ENCODE results near the gene ULK2.
"Not testable (repeated sequence)": the region's sequence is repeated elsewhere in the genome, so short reads cannot be mapped to it uniquely, and the experiment has no call there.

Gene ULK2

GRCh38 chr17:19763991-19764390 lies 103.7 kb downstream of the ULK2 start:
- H3K9me3 ChIP-seq (ENCODE audit: insufficient read depth, low read depth, low read length); H3K79me1 ChIP-seq (ENCODE audit: low read length); H3K14ac ChIP-seq (ENCODE audit: low read length); H3K4me1 ChIP-seq (ENCODE audit: control insufficient read depth in 1 of 2, insufficient read depth in 2 of 2, low read length in 2 of 2); H4K12ac ChIP-seq (ENCODE audit: low read depth, low read length); H2BK120ac ChIP-seq (ENCODE audit: insufficient read depth, low read length, poor library complexity); H2BK12ac ChIP-seq (ENCODE audit: low read length); H3K4me3 ChIP-seq (ENCODE audit: low read depth, low read length); H2BK5ac ChIP-seq (ENCODE audit: low read depth, low read length, poor library complexity); H3K9ac ChIP-seq (ENCODE audit: low read length); H3K36me3 ChIP-seq (ENCODE audit: control insufficient read depth in 1 of 2, insufficient read depth in 2 of 2, low read length in 2 of 2); H4K91ac ChIP-seq (ENCODE audit: low read depth, low read length); H3K18ac ChIP-seq (ENCODE audit: low read length); H3K27ac ChIP-seq (ENCODE audit: low read depth, low read length); H3K27me3 ChIP-seq (ENCODE audit: insufficient read depth, low read length); DNase-seq; H4K8ac ChIP-seq (ENCODE audit: low read depth, low read length); H2AK5ac ChIP-seq (ENCODE audit: low read length); H2AFZ ChIP-seq (ENCODE audit: insufficient read depth, low read length, poor library complexity); H3K4ac ChIP-seq (ENCODE audit: low read depth, low read length); H3K79me2 ChIP-seq (ENCODE audit: control insufficient read depth, insufficient read depth, low read length, poor library complexity); H3K4me2 ChIP-seq (ENCODE audit: low read length); H3K23ac ChIP-seq (ENCODE audit: low read length): not testable (repeated sequence)
- WGBS (ENCODE audit: extremely low coverage, insufficient coverage, insufficient read length), result no CpG with 5 or more reads among the region's 6 CpGs

- no peak overlapping the region for H3K4me3 ChIP-seq (ENCODE audit: low read depth, low read length)
- H3K9ac ChIP-seq (ENCODE audit: low read length), result peak overlapping the region; percentile 28
- no peak overlapping the region for H2BK120ac ChIP-seq (ENCODE audit: insufficient read depth, low read length, poor library complexity)
- no peak overlapping the region for H3K4ac ChIP-seq (ENCODE audit: low read depth, low read length)
- H4K8ac ChIP-seq (ENCODE audit: low read depth, low read length), result no peak overlapping the region
- no peak overlapping the region for H4K91ac ChIP-seq (ENCODE audit: low read depth, low read length)
- no peak overlapping the region for H2AFZ ChIP-seq (ENCODE audit: insufficient read depth, low read length, poor library complexity)
- H3K36me3 ChIP-seq (ENCODE audit: control insufficient read depth in 1 of 2, insufficient read depth in 2 of 2, low read length in 2 of 2), result no peaks in the 10 kb centered on the region
- no peak overlapping the region for H3K27ac ChIP-seq (ENCODE audit: low read depth, low read length)
- WGBS (ENCODE audit: extremely low coverage, insufficient coverage, insufficient read length), result no CpG with 5 or more reads among the region's 2 CpGs
- no peak overlapping the region for H3K14ac ChIP-seq (ENCODE audit: low read length)
- no peak overlapping the region for H2AK5ac ChIP-seq (ENCODE audit: low read length)
- H3K79me2 ChIP-seq (ENCODE audit: control insufficient read depth, insufficient read depth, low read length, poor library complexity), result no peaks in the 10 kb centered on the region
- H3K23ac ChIP-seq (ENCODE audit: low read length), result no peak overlapping the region
- H3K27me3 ChIP-seq (ENCODE audit: insufficient read depth, low read length), result no peaks in the 10 kb centered on the region
- no peak overlapping the region for H3K18ac ChIP-seq (ENCODE audit: low read length)
- no peak for DNase-seq
- H4K12ac ChIP-seq (ENCODE audit: low read depth, low read length), result no peak overlapping the region
- H3K4me2 ChIP-seq (ENCODE audit: low read length), result no peak overlapping the region
- H3K9me3 ChIP-seq (ENCODE audit: insufficient read depth, low read depth, low read length), result no peaks in the 10 kb centered on the region
- no peak overlapping the region for H2BK12ac ChIP-seq (ENCODE audit: low read length)
- H2BK5ac ChIP-seq (ENCODE audit: low read depth, low read length, poor library complexity), result no peak overlapping the region
- no peaks in the 10 kb centered on the region for H3K79me1 ChIP-seq (ENCODE audit: low read length)
- H3K4me1 ChIP-seq (ENCODE audit: control insufficient read depth in 1 of 2, insufficient read depth in 2 of 2, low read length in 2 of 2), result no peaks in the 10 kb centered on the region
Measured at GRCh38 chr17:19763416-19763815, 104.3 kb downstream of the ULK2 start.

GRCh38 chr17:19762515-19762961 lies 105.2 kb downstream of the ULK2 start:
- H3K36me3 ChIP-seq (ENCODE audit: control insufficient read depth in 1 of 2, insufficient read depth in 2 of 2, low read length in 2 of 2), result no peaks in the 10 kb centered on the region
- no peak overlapping the region for H3K18ac ChIP-seq (ENCODE audit: low read length)
- no peak overlapping the region for H3K4me2 ChIP-seq (ENCODE audit: low read length)
- no peak overlapping the region for H2AFZ ChIP-seq (ENCODE audit: insufficient read depth, low read length, poor library complexity)
- H3K9me3 ChIP-seq (ENCODE audit: insufficient read depth, low read depth, low read length), result no peaks in the 10 kb centered on the region
- H3K4me1 ChIP-seq (ENCODE audit: control insufficient read depth in 1 of 2, insufficient read depth in 2 of 2, low read length in 2 of 2), result no peaks in the 10 kb centered on the region
- H2BK120ac ChIP-seq (ENCODE audit: insufficient read depth, low read length, poor library complexity), result no peak overlapping the region
- no peak overlapping the region for H2AK5ac ChIP-seq (ENCODE audit: low read length)
- H3K4ac ChIP-seq (ENCODE audit: low read depth, low read length), result no peak overlapping the region
- no CpG with 5 or more reads among the region's 15 CpGs for WGBS (ENCODE audit: extremely low coverage, insufficient coverage, insufficient read length)
- no peak overlapping the region for H3K9ac ChIP-seq (ENCODE audit: low read length)
- no peak overlapping the region for H2BK12ac ChIP-seq (ENCODE audit: low read length)
- no peak overlapping the region for H3K14ac ChIP-seq (ENCODE audit: low read length)
- no peak overlapping the region for H3K4me3 ChIP-seq (ENCODE audit: low read depth, low read length)
- no peaks in the 10 kb centered on the region for H3K79me2 ChIP-seq (ENCODE audit: control insufficient read depth, insufficient read depth, low read length, poor library complexity)
- H3K23ac ChIP-seq (ENCODE audit: low read length), result no peak overlapping the region
- H4K91ac ChIP-seq (ENCODE audit: low read depth, low read length), result no peak overlapping the region
- H4K12ac ChIP-seq (ENCODE audit: low read depth, low read length), result no peak overlapping the region
- H3K27me3 ChIP-seq (ENCODE audit: insufficient read depth, low read length), result no peaks in the 10 kb centered on the region
- no peak overlapping the region for H3K27ac ChIP-seq (ENCODE audit: low read depth, low read length)
- H2BK5ac ChIP-seq (ENCODE audit: low read depth, low read length, poor library complexity), result no peak overlapping the region
- H4K8ac ChIP-seq (ENCODE audit: low read depth, low read length), result no peak overlapping the region
- DNase-seq, result peak; percentile 51 to 80
- no peaks in the 10 kb centered on the region for H3K79me1 ChIP-seq (ENCODE audit: low read length)

GRCh38 chr17:19760746-19761145 lies 107.0 kb downstream of the ULK2 start:
- Histone ChIP-seq H3K4me2 (ENCODE audit: low read length) (no peak overlapping the region), H2BK12ac (ENCODE audit: low read length) (no peak overlapping the region), H2BK120ac (ENCODE audit: insufficient read depth, low read length, poor library complexity) (no peak overlapping the region), H3K23ac (ENCODE audit: low read length) (no peak overlapping the region), H3K9me3 (ENCODE audit: insufficient read depth, low read depth, low read length) (peaks cover 4% of the 10 kb centered on the region), H3K14ac (ENCODE audit: low read length) (no peak overlapping the region), H3K79me1 (ENCODE audit: low read length) (no peaks in the 10 kb centered on the region), H3K36me3 (ENCODE audit: control insufficient read depth in 1 of 2, insufficient read depth in 2 of 2, low read length in 2 of 2) (no peaks in the 10 kb centered on the region), H3K27ac (ENCODE audit: low read depth, low read length) (no peak overlapping the region), H3K18ac (ENCODE audit: low read length) (no peak overlapping the region), H2AFZ (ENCODE audit: insufficient read depth, low read length, poor library complexity) (no peak overlapping the region), H4K12ac (ENCODE audit: low read depth, low read length) (no peak overlapping the region), H2AK5ac (ENCODE audit: low read length) (no peak overlapping the region), H2BK5ac (ENCODE audit: low read depth, low read length, poor library complexity) (no peak overlapping the region), H3K4ac (ENCODE audit: low read depth, low read length) (no peak overlapping the region), H3K4me3 (ENCODE audit: low read depth, low read length) (no peak overlapping the region), H3K79me2 (ENCODE audit: control insufficient read depth, insufficient read depth, low read length, poor library complexity) (no peaks in the 10 kb centered on the region), H4K8ac (ENCODE audit: low read depth, low read length) (no peak overlapping the region), H3K27me3 (ENCODE audit: insufficient read depth, low read length) (no peaks in the 10 kb centered on the region), H3K9ac (ENCODE audit: low read length) (no peak overlapping the region), H3K4me1 (ENCODE audit: control insufficient read depth in 1 of 2, insufficient read depth in 2 of 2, low read length in 2 of 2) (no peaks in the 10 kb centered on the region), H4K91ac (ENCODE audit: low read depth, low read length) (no peak overlapping the region)
- no CpG with 5 or more reads among the region's 9 CpGs for WGBS (ENCODE audit: extremely low coverage, insufficient coverage, insufficient read length)
- peak in 1 of 2 donors; percentile 2 for DNase-seq

Measured in trophoblast cell (in vitro differentiated cells and primary cell).